Measurements from ENCODE around the gene ELL3.

- TF ChIP-seq CTCF (IDR thresholded peaks at IDR 0.05) = no peak
- peak; percentile 57 for TF ChIP-seq POLR2A (IDR thresholded peaks at IDR 0.05)
Measured at GRCh38 chr15:43800286-43801141, 23.7 kb upstream of the ELL3 start, which contains the start of gene HYPK.

Data from right lobe of liver (tissue), 4 donors.